WERI-Rb-1 (cell line): ENCODE measurements around the gene RELN.

Experiments
- DNase-seq: peaks from one replicate; pipeline ENCODE4 v3.0.0-alpha.2; 2020
- H3K27ac ChIP-seq: fragments of 250-450 bp; sonication (Bioruptor Pico); 2 replicates; pipeline ENCODE4 v1.5.1; 2020; ENCODE audit warnings: mild to moderate bottlenecking, moderate library complexity
- H3K27me3 ChIP-seq: fragments of 250-450 bp; sonication (Bioruptor Pico); 2 replicates; pipeline ENCODE4 v1.5.1; 2021; ENCODE audit warnings: mild to moderate bottlenecking, low read depth, moderate library complexity; ENCODE audit not compliant: insufficient read depth, severe bottlenecking
- H3K36me3 ChIP-seq: fragments of 250-450 bp; sonication (Bioruptor Pico); 2 replicates; pipeline ENCODE4 v1.5.1; 2020; ENCODE audit warnings: mild to moderate bottlenecking, moderate library complexity
- H3K4me3 ChIP-seq: 2 replicates; pipeline ENCODE4 v1.5.1; 2011; ENCODE audit warnings: low read depth, mild to moderate bottlenecking, control low read depth, low read length
- H3K9me3 ChIP-seq: fragments of 250-450 bp; sonication (Bioruptor Pico); 2 replicates; pipeline ENCODE4 v1.5.1; 2021; ENCODE audit warnings: mild to moderate bottlenecking, moderate library complexity; ENCODE audit not compliant: severe bottlenecking
- CTCF ChIP-seq: IDR thresholded peaks from 2 replicates; pipeline ENCODE4 v1.5.1; 2011; ENCODE audit warnings: low read depth, mild to moderate bottlenecking, control low read depth, inconsistent platforms, low read length

RELN gene

GRCh38 chr7:103679151-103680132, 310.0 kb downstream of the RELN start:
- H3K9me3 ChIP-seq = no peaks in the 10 kb centered on the region
- H3K36me3 ChIP-seq = no peaks in the 10 kb centered on the region
- no peak for TF ChIP-seq CTCF
- H3K4me3 ChIP-seq = no peak overlapping the region
- no peak overlapping the region for H3K27ac ChIP-seq
- DNase-seq = no peak
- no peaks in the 10 kb centered on the region for H3K27me3 ChIP-seq

- no peak for TF ChIP-seq CTCF
- Histone ChIP-seq H3K36me3 (no peaks in the 10 kb centered on the region), H3K27me3 (no peaks in the 10 kb centered on the region), H3K27ac (no peak overlapping the region), H3K9me3 (no peaks in the 10 kb centered on the region), H3K4me3 (no peak overlapping the region)
- DNase-seq = no peak
Observed at GRCh38 chr7:103668279-103668941, 321.0 kb downstream of the RELN start.

- no peak for TF ChIP-seq CTCF
- Histone ChIP-seq H3K36me3 (no peaks in the 10 kb centered on the region), H3K27me3 (no peaks in the 10 kb centered on the region), H3K27ac (no peak overlapping the region), H3K9me3 (no peaks in the 10 kb centered on the region), H3K4me3 (no peak overlapping the region)
- no peak for DNase-seq
Observed at GRCh38 chr7:103666326-103666725, 323.1 kb downstream of the RELN start.

GRCh38 chr7:103664577-103664976, 324.9 kb downstream of the RELN start:
- no peak for TF ChIP-seq CTCF
- no peaks in the 10 kb centered on the region for H3K27me3 ChIP-seq
- H3K36me3 ChIP-seq = no peaks in the 10 kb centered on the region
- H3K27ac ChIP-seq = no peak overlapping the region
- H3K4me3 ChIP-seq = no peak overlapping the region
- no peaks in the 10 kb centered on the region for H3K9me3 ChIP-seq
- no peak for DNase-seq

GRCh38 chr7:103660455-103661371, 328.7 kb downstream of the RELN start:
- H3K27me3 ChIP-seq = no peaks in the 10 kb centered on the region
- no peak for TF ChIP-seq CTCF
- H3K27ac ChIP-seq = no peak overlapping the region
- no peaks in the 10 kb centered on the region for H3K36me3 ChIP-seq
- no peaks in the 10 kb centered on the region for H3K9me3 ChIP-seq
- no peak for DNase-seq
- no peak overlapping the region for H3K4me3 ChIP-seq
